ENCODE results near the gene NRSN2. TPM values are rescaled to one million over a fixed set of nuclear protein-coding genes. Genes with fewer than 3 reads are reported as not detected.
"Not testable (repeated sequence)": the region's sequence is repeated elsewhere in the genome, so short reads cannot be mapped to it uniquely, and the experiment has no call there.

Gene NRSN2
- total RNA-seq, 2 donors from 2014 or later = 24.7 to 38.4 TPM

DNA sequence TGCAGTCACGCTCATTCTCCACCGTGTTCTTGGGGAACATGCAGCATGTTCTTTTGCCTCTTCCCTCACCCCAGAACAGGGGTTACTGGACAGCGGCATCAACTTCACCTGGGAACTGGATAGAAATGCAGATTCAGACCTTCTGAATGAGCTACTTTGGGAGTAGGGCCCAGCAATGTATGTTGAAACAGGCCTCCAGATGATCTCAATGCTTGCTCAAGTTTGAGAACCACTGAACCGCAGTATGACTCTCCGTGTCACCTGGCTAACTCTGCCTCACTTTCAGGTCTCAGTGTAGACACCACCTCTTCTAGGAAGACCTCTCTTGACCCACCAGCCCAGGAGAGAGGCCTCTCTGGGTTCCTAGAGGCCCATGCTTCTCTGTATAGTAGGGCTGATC, 38.5 kb downstream of the NRSN2 start:
- H3K9me3 ChIP-seq (ENCODE audit: control insufficient read depth, low read length) = no peaks in the 10 kb centered on the region
- Mint-ChIP-seq H3K4me3 (no peak overlapping the region), H3K27ac (no peak overlapping the region), H3K4me1 (peaks cover 9% of the 10 kb centered on the region), H3K36me3 (ENCODE audit: low read depth) (peaks cover 3% of the 10 kb centered on the region), H3K9me3 (no peaks in the 10 kb centered on the region), H3K27me3 (ENCODE audit: insufficient read depth) (peaks cover 29% of the 10 kb centered on the region)
- no peak overlapping the region for H3K27ac ChIP-seq (ENCODE audit: low read depth, low read length)
- TF ChIP-seq, protein P1, sequence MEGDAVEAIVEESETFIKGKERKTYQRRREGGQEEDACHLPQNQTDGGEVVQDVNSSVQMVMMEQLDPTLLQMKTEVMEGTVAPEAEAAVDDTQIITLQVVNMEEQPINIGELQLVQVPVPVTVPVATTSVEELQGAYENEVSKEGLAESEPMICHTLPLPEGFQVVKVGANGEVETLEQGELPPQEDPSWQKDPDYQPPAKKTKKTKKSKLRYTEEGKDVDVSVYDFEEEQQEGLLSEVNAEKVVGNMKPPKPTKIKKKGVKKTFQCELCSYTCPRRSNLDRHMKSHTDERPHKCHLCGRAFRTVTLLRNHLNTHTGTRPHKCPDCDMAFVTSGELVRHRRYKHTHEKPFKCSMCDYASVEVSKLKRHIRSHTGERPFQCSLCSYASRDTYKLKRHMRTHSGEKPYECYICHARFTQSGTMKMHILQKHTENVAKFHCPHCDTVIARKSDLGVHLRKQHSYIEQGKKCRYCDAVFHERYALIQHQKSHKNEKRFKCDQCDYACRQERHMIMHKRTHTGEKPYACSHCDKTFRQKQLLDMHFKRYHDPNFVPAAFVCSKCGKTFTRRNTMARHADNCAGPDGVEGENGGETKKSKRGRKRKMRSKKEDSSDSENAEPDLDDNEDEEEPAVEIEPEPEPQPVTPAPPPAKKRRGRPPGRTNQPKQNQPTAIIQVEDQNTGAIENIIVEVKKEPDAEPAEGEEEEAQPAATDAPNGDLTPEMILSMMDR (conservative IDR thresholded peaks at IDR 0.05) = no peak
- H3K4me3 ChIP-seq (ENCODE audit: low read length) = no peak overlapping the region
- 96 to 97% methylated on average over 4 to 5 of the region's 5 CpGs for WGBS, 2 experiments (ENCODE audit: insufficient coverage in 1 of 2, insufficient read length in 1 of 2)
- H3K9ac ChIP-seq (ENCODE audit: extremely low read depth, low read length, poor library complexity, severe bottlenecking) = no peak overlapping the region
- no peaks in the 10 kb centered on the region for H3K4me1 ChIP-seq (ENCODE audit: control insufficient read depth, insufficient read depth, low read length)
- H3K36me3 ChIP-seq (ENCODE audit: control insufficient read depth, insufficient read depth, low read length) = no peaks in the 10 kb centered on the region
- no peak for DNase-seq
- peaks cover 20% of the 10 kb centered on the region for H3K27me3 ChIP-seq (ENCODE audit: control insufficient read depth, insufficient read depth, low read length, poor library complexity, severe bottlenecking)

GRCh38 chr20:386634-387033, 39.7 kb downstream of the NRSN2 start:
- not testable (repeated sequence) for H3K27ac Mint-ChIP-seq; H3K36me3 ChIP-seq (ENCODE audit: control insufficient read depth, insufficient read depth, low read length)
- WGBS, 2 experiments (ENCODE audit: insufficient coverage in 1 of 2, insufficient read length in 1 of 2) = 91 to 93% methylated on average over 4 to 8 of the region's 8 CpGs

DNA sequence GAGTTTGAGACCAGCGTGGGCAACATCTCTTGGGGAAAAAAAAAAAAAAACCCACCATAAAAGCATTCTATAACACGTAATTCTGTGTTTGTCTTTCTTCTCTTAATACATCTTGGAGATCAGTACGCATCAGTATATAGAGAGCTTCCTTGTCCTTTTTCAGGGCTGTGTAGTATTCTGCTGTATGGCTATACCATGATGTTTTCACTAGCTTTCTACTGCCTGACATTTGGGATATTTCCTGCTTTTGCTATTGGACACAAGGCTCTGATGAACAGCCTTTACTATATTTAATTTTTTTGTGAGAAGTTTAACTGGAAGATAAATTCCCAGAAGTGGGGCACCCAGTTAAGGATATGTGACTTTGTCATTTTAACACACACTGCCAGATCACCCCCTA, 40.6 kb downstream of the NRSN2 start:
- H3K36me3 Mint-ChIP-seq (ENCODE audit: low read depth) = peaks cover 5% of the 10 kb centered on the region
- H3K27me3 Mint-ChIP-seq (ENCODE audit: insufficient read depth) = peaks cover 15% of the 10 kb centered on the region
- TF ChIP-seq, protein P1 (conservative IDR thresholded peaks at IDR 0.05) = no peak
- H3K9me3 Mint-ChIP-seq = no peaks in the 10 kb centered on the region
- H3K4me1 Mint-ChIP-seq = peaks cover 10% of the 10 kb centered on the region
- Histone ChIP-seq H3K9me3 (ENCODE audit: control insufficient read depth, low read length) (no peaks in the 10 kb centered on the region), H3K9ac (ENCODE audit: extremely low read depth, low read length, poor library complexity, severe bottlenecking) (no peak overlapping the region), H3K27me3 (ENCODE audit: control insufficient read depth, insufficient read depth, low read length, poor library complexity, severe bottlenecking) (peaks cover 7% of the 10 kb centered on the region), H3K36me3 (ENCODE audit: control insufficient read depth, insufficient read depth, low read length) (no peaks in the 10 kb centered on the region), H3K4me1 (ENCODE audit: control insufficient read depth, insufficient read depth, low read length) (no peaks in the 10 kb centered on the region), H3K27ac (ENCODE audit: low read depth, low read length) (no peak overlapping the region), H3K4me3 (ENCODE audit: low read length) (no peak overlapping the region)
- no peak overlapping the region for H3K4me3 Mint-ChIP-seq
- no peak overlapping the region for H3K27ac Mint-ChIP-seq
- 80 to 90% methylated on average over 1 to 3 of the region's 3 CpGs for WGBS, 2 experiments (ENCODE audit: insufficient coverage in 1 of 2, insufficient read length in 1 of 2)
- no peak for DNase-seq

More at GRCh38 chr20:386634-387033, 39.7 kb downstream of the NRSN2 start:
- H3K4me3 Mint-ChIP-seq; H3K4me1 Mint-ChIP-seq; H3K4me1 ChIP-seq (ENCODE audit: control insufficient read depth, insufficient read depth, low read length); H3K4me3 ChIP-seq (ENCODE audit: low read length); H3K9ac ChIP-seq (ENCODE audit: extremely low read depth, low read length, poor library complexity, severe bottlenecking); H3K9me3 ChIP-seq (ENCODE audit: control insufficient read depth, low read length); DNase-seq; H3K36me3 Mint-ChIP-seq (ENCODE audit: low read depth); H3K9me3 Mint-ChIP-seq; H3K27ac ChIP-seq (ENCODE audit: low read depth, low read length): not testable (repeated sequence)
- H3K27me3 ChIP-seq (ENCODE audit: control insufficient read depth, insufficient read depth, low read length, poor library complexity, severe bottlenecking) = peaks cover 13% of the 10 kb centered on the region
- peaks cover 22% of the 10 kb centered on the region for H3K27me3 Mint-ChIP-seq (ENCODE audit: insufficient read depth)

Measured in endodermal cell (in vitro differentiated cells).